ENCODE measurements around the gene INPP4B.

Gene INPP4B

DNA sequence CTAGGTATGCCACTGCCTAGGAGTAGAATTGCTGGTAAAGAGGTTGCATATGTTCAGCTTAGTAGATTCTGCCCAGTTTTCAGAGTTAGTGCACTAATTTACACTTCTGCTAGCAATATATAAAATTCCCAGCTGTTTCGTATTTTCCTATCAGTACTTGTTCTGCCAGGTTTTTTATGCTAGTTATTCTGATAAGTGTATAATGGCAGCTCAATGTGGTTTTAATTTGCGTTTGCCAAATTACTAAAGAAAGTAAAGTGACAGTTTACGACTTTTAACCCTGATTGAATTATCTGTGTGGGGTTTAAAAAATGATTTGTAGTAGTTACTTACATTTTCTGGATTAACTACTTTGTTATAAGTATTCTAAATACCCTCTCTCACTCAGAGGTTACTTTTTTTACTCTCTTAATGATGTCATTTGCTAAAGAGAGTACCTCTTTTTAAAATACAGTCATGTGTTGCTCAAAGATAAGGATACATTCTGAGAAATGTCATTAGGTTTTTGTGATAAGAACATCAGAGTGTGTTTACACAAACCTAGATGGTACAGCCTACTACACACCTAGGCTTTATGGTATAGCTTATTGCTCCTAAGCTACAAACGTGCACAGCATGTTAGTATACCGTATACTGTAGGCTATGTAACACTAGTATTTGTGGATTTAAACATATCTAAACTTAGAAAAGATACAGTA lies 846.5 kb downstream of the INPP4B start:
- TF ChIP-seq CTCF (conservative IDR thresholded peaks at IDR 0.05; ENCODE audit: low read depth, low read length), result no peak
- Histone ChIP-seq H2AFZ (ENCODE audit: low read depth) (no peak overlapping the region), H3K79me2 (ENCODE audit: insufficient read depth, low read depth) (no peaks in the 10 kb centered on the region), H3K27me3 (ENCODE audit: insufficient read depth, low read depth) (no peaks in the 10 kb centered on the region), H4K20me1 (ENCODE audit: insufficient read depth) (no peaks in the 10 kb centered on the region), H3K4me1 (ENCODE audit: low read depth, poor library complexity, severe bottlenecking) (no peaks in the 10 kb centered on the region), H3K9ac (no peak overlapping the region), H3K4me3 (IDR thresholded peaks at IDR 0.05; ENCODE audit: insufficient read depth, low read depth, low read length) (no peak overlapping the region), H3K4me2 (no peak overlapping the region), H3K36me3 (ENCODE audit: insufficient read depth) (no peaks in the 10 kb centered on the region), H3K27ac (no peak overlapping the region)

GRCh38 chr4:141995056-141995455 lies 851.0 kb downstream of the INPP4B start:
- Histone ChIP-seq H2AFZ (ENCODE audit: low read depth) (no peak overlapping the region), H3K36me3 (ENCODE audit: insufficient read depth) (no peaks in the 10 kb centered on the region), H3K9ac (no peak overlapping the region), H3K27ac (no peak overlapping the region), H3K4me3 (IDR thresholded peaks at IDR 0.05; ENCODE audit: insufficient read depth, low read depth, low read length) (no peak overlapping the region), H3K79me2 (ENCODE audit: insufficient read depth, low read depth) (no peaks in the 10 kb centered on the region), H3K27me3 (ENCODE audit: insufficient read depth, low read depth) (no peaks in the 10 kb centered on the region), H4K20me1 (ENCODE audit: insufficient read depth) (no peaks in the 10 kb centered on the region), H3K4me1 (ENCODE audit: low read depth, poor library complexity, severe bottlenecking) (no peaks in the 10 kb centered on the region), H3K4me2 (no peak overlapping the region)
- TF ChIP-seq CTCF (conservative IDR thresholded peaks at IDR 0.05; ENCODE audit: low read depth, low read length), result no peak

- H3K27me3 ChIP-seq (ENCODE audit: insufficient read depth, low read depth), result no peaks in the 10 kb centered on the region
- H4K20me1 ChIP-seq (ENCODE audit: insufficient read depth), result no peaks in the 10 kb centered on the region
- peak overlapping the region; percentile 74 for H3K4me2 ChIP-seq
- peak overlapping the region; percentile 74 for H2AFZ ChIP-seq (ENCODE audit: low read depth)
- H3K36me3 ChIP-seq (ENCODE audit: insufficient read depth), result no peaks in the 10 kb centered on the region
- peak overlapping the region; percentile 86 for H3K9ac ChIP-seq
- H3K79me2 ChIP-seq (ENCODE audit: insufficient read depth, low read depth), result no peaks in the 10 kb centered on the region
- no peak for TF ChIP-seq CTCF (conservative IDR thresholded peaks at IDR 0.05; ENCODE audit: low read depth, low read length)
- H3K4me3 ChIP-seq (IDR thresholded peaks at IDR 0.05; ENCODE audit: insufficient read depth, low read depth, low read length), result no peak overlapping the region
- peak overlapping the region; percentile 95 for H3K27ac ChIP-seq
- peaks cover 50% of the 10 kb centered on the region for H3K4me1 ChIP-seq (ENCODE audit: low read depth, poor library complexity, severe bottlenecking)
Observed at GRCh38 chr4:141977433-141977832, 868.7 kb downstream of the INPP4B start.

Data from KMS-11 (cell line).